Upper lobe of right lung (tissue), 1 donor: Measurements from ENCODE around the gene TMEM40. TPM values are rescaled to one million over a fixed set of nuclear protein-coding genes. Genes with fewer than 3 reads are reported as not detected.

ENCODE experiments used
- ATAC-seq: fragments of 200-7000 bp; cut with Tn5 transposase; one replicate; pipeline ENCODE4 v1.9.1; 2020; ENCODE audit warnings: mild to moderate bottlenecking, moderate library complexity
- DNase-seq: peaks from one replicate; pipeline ENCODE4 v3.0.0-alpha.2; 2020
- H3K27ac ChIP-seq: fragments of 200-600 bp; one replicate; pipeline ENCODE4 v1.8.0; 2022
- H3K27me3 ChIP-seq: fragments of 200-600 bp; one replicate; pipeline ENCODE4 v1.8.0; 2022; ENCODE audit warnings: mild to moderate bottlenecking
- H3K36me3 ChIP-seq: fragments of 200-600 bp; one replicate; pipeline ENCODE4 v1.8.0; 2022
- H3K4me1 ChIP-seq: fragments of 200-600 bp; one replicate; pipeline ENCODE4 v1.8.0; 2022
- H3K4me3 ChIP-seq: fragments of 200-600 bp; one replicate; pipeline ENCODE4 v1.8.0; 2022; ENCODE audit warnings: mild to moderate bottlenecking
- H3K9me3 ChIP-seq: fragments of 200-600 bp; one replicate; pipeline ENCODE4 v1.8.0; 2022
- intact Hi-C: fragments of 100-400 bp; cut with DNase I; formaldehyde crosslinking; loops from one replicate; pipeline ENCODE4 v1.11.0; 2022
- total RNA-seq: library from RNA; stranded (reverse); fragmentation: NEBNext Ultra II Directional; extraction: Animal tissue kit (Norgen Biotek cat#: 25700); gene quantifications from one replicate; pipeline ENCODE4 v1.2.1, GENCODE V29; 2021
- TF ChIP-seq, protein P1 (sequence below): fragments of 200-600 bp; IDR thresholded peaks from one replicate; pipeline ENCODE4 v1.8.0; 2022; ENCODE audit warnings: antibody characterized with exemption
- donor health status: DM: no; HTN: yes; CAD: no; lungs with severe emphysema.

The TMEM40 gene
- total RNA-seq, 1 donor from 2014 or later = not detected

GRCh38 chr3:12756635-12757034 lies 2.4 kb downstream of the TMEM40 start:
- H3K27me3 ChIP-seq = no peaks in the 10 kb centered on the region
- no peaks in the 10 kb centered on the region for H3K36me3 ChIP-seq
- H3K4me1 ChIP-seq = peaks cover 10% of the 10 kb centered on the region
- TF ChIP-seq, protein P1, sequence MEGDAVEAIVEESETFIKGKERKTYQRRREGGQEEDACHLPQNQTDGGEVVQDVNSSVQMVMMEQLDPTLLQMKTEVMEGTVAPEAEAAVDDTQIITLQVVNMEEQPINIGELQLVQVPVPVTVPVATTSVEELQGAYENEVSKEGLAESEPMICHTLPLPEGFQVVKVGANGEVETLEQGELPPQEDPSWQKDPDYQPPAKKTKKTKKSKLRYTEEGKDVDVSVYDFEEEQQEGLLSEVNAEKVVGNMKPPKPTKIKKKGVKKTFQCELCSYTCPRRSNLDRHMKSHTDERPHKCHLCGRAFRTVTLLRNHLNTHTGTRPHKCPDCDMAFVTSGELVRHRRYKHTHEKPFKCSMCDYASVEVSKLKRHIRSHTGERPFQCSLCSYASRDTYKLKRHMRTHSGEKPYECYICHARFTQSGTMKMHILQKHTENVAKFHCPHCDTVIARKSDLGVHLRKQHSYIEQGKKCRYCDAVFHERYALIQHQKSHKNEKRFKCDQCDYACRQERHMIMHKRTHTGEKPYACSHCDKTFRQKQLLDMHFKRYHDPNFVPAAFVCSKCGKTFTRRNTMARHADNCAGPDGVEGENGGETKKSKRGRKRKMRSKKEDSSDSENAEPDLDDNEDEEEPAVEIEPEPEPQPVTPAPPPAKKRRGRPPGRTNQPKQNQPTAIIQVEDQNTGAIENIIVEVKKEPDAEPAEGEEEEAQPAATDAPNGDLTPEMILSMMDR = no peak
- no peak overlapping the region for H3K27ac ChIP-seq
- intact Hi-C loops = no loop called here
- H3K9me3 ChIP-seq = no peaks in the 10 kb centered on the region
- ATAC-seq = no peak
- DNase-seq = no peak
- H3K4me3 ChIP-seq = no peak overlapping the region

- TF ChIP-seq, protein P1 = no peak
- Histone ChIP-seq H3K36me3 (no peaks in the 10 kb centered on the region), H3K27me3 (no peaks in the 10 kb centered on the region), H3K27ac (no peak overlapping the region), H3K4me1 (peaks cover 10% of the 10 kb centered on the region), H3K9me3 (no peaks in the 10 kb centered on the region), H3K4me3 (no peak overlapping the region)
- ATAC-seq (no peak), DNase-seq (no peak)
- intact Hi-C loops = no loop called here
Observed at GRCh38 chr3:12756175-12756574, 2.9 kb downstream of the TMEM40 start.

DNA sequence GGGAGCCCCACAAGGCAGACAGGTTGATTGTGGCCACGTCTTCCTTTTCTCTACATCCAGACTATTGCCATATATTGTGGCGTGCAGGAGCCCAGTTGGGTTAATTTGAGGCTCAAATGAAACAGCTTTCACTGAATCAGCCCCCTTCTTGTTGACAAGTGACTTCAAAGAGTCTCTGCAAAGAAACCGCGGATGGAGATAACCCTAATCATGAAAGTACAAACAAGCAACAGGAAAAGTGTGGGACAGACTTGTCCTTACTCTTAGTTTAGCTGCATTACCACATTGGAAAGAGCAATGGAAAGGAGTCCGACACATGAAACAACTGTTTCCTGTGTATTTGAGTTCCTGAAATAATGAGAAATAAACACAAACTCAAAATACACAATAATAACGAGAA lies 3.3 kb downstream of the TMEM40 start:
- Histone ChIP-seq H3K4me1 (peaks cover 10% of the 10 kb centered on the region), H3K27ac (no peak overlapping the region), H3K27me3 (no peaks in the 10 kb centered on the region), H3K36me3 (no peaks in the 10 kb centered on the region), H3K4me3 (no peak overlapping the region), H3K9me3 (no peaks in the 10 kb centered on the region)
- TF ChIP-seq, protein P1 = no peak
- no peak for DNase-seq
- intact Hi-C loops = no loop called here
- ATAC-seq = no peak

DNA sequence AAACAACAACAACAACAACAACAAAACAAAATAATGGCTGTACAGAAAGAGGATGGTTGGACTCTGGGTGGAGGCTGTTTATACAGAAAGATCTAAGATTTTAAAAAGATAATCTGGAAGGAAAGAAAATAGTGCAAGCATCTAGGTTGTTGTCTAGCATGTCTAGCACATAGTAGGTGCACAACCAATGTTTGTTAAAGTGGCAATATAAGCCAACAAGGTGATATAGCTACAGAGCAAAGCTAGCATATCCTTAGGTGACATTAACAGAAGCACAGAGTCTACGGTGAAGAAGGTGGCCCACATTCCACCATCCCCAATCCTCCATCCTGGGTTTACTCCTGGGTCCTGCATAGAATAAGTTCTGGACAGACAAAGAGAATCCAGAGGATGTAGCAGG lies 4.7 kb downstream of the TMEM40 start:
- no peaks in the 10 kb centered on the region for H3K9me3 ChIP-seq
- DNase-seq (no peak), ATAC-seq (no peak)
- no peaks in the 10 kb centered on the region for H3K27me3 ChIP-seq
- no peak overlapping the region for H3K4me3 ChIP-seq
- intact Hi-C loops = no loop called here
- no peaks in the 10 kb centered on the region for H3K36me3 ChIP-seq
- H3K4me1 ChIP-seq = peaks cover 10% of the 10 kb centered on the region
- H3K27ac ChIP-seq = no peak overlapping the region
- TF ChIP-seq, protein P1 = no peak

- Histone ChIP-seq H3K27me3 (no peaks in the 10 kb centered on the region), H3K4me3 (no peak overlapping the region), H3K9me3 (no peaks in the 10 kb centered on the region), H3K4me1 (peaks cover 10% of the 10 kb centered on the region), H3K27ac (no peak overlapping the region), H3K36me3 (no peaks in the 10 kb centered on the region)
- TF ChIP-seq, protein P1 = no peak
- ATAC-seq (no peak), DNase-seq (no peak)
- intact Hi-C loops = no loop called here
Observed at GRCh38 chr3:12753275-12754028, 5.6 kb downstream of the TMEM40 start.

- H3K9me3 ChIP-seq = no peaks in the 10 kb centered on the region
- H3K27ac ChIP-seq = no peak overlapping the region
- intact Hi-C loops = no loop called here
- DNase-seq (no peak), ATAC-seq (no peak)
- H3K27me3 ChIP-seq = no peaks in the 10 kb centered on the region
- peaks cover 3% of the 10 kb centered on the region for H3K4me1 ChIP-seq
- H3K36me3 ChIP-seq = no peaks in the 10 kb centered on the region
- TF ChIP-seq, protein P1 = no peak
- no peak overlapping the region for H3K4me3 ChIP-seq
Observed at GRCh38 chr3:12752809-12753208, 6.2 kb downstream of the TMEM40 start.
